ENCODE results near the gene MUC12.

MUC12 gene

DNA sequence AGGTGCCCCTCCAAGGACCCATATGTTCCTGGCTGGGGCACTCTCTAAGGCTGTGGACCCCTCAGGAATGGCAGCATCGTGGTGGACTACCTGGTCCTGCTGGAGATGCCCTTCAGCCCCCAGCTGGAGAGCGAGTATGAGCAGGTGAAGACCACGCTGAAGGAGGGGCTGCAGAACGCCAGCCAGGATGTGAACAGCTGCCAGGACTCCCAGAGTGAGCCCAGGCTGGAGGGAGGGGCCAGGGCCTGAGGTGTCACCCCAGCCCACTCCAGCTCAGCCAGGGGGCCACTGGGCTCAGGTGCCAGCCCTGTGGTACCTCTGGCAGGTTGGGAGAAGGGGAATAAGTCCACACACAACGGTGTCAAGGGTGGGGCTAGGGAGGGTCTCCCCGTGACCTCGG is 4.7 kb upstream of the MUC12 start:
- Histone ChIP-seq H3K4me3 (ENCODE audit: low read depth, low read length) (no peak overlapping the region), H3K27me3 (ENCODE audit: control insufficient read depth, insufficient read depth, low read length) (peaks cover 8% of the 10 kb centered on the region), H3K4me2 (ENCODE audit: low read length) (no peak overlapping the region)

GRCh38 chr7:100965045-100965722 is 4.2 kb upstream of the MUC12 start:
- H3K4me3 ChIP-seq (ENCODE audit: low read depth, low read length), result no peak overlapping the region
- no peaks in the 10 kb centered on the region for H3K4me1 ChIP-seq
- H3K4me2 ChIP-seq (ENCODE audit: low read length), result no peak overlapping the region
- TF ChIP-seq, protein P1, sequence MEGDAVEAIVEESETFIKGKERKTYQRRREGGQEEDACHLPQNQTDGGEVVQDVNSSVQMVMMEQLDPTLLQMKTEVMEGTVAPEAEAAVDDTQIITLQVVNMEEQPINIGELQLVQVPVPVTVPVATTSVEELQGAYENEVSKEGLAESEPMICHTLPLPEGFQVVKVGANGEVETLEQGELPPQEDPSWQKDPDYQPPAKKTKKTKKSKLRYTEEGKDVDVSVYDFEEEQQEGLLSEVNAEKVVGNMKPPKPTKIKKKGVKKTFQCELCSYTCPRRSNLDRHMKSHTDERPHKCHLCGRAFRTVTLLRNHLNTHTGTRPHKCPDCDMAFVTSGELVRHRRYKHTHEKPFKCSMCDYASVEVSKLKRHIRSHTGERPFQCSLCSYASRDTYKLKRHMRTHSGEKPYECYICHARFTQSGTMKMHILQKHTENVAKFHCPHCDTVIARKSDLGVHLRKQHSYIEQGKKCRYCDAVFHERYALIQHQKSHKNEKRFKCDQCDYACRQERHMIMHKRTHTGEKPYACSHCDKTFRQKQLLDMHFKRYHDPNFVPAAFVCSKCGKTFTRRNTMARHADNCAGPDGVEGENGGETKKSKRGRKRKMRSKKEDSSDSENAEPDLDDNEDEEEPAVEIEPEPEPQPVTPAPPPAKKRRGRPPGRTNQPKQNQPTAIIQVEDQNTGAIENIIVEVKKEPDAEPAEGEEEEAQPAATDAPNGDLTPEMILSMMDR (IDR thresholded peaks at IDR 0.05), result no peak
- no peaks in the 10 kb centered on the region for H3K79me2 ChIP-seq
- no peak overlapping the region for H3K27ac ChIP-seq
- no peaks in the 10 kb centered on the region for H3K36me3 ChIP-seq (ENCODE audit: control insufficient read depth, insufficient read depth, low read length)
- H3K27me3 ChIP-seq (ENCODE audit: control insufficient read depth, insufficient read depth, low read length), result peaks cover 8% of the 10 kb centered on the region
- H2AFZ ChIP-seq, result peak overlapping the region; percentile 66
- no peak overlapping the region for H3K9ac ChIP-seq
- H3K9me3 ChIP-seq (ENCODE audit: control insufficient read depth, low read length), result no peaks in the 10 kb centered on the region

More for the DNA sequence above, 4.7 kb upstream of the MUC12 start:
- H2AFZ ChIP-seq, result no peak overlapping the region
- TF ChIP-seq, protein P1 (IDR thresholded peaks at IDR 0.05), result no peak
- H3K9ac ChIP-seq, result no peak overlapping the region
- H3K27ac ChIP-seq, result no peak overlapping the region
- H3K9me3 ChIP-seq (ENCODE audit: control insufficient read depth, low read length), result no peaks in the 10 kb centered on the region
- no peaks in the 10 kb centered on the region for H3K36me3 ChIP-seq (ENCODE audit: control insufficient read depth, insufficient read depth, low read length)
- no peaks in the 10 kb centered on the region for H3K79me2 ChIP-seq
- no peaks in the 10 kb centered on the region for H3K4me1 ChIP-seq

DNA sequence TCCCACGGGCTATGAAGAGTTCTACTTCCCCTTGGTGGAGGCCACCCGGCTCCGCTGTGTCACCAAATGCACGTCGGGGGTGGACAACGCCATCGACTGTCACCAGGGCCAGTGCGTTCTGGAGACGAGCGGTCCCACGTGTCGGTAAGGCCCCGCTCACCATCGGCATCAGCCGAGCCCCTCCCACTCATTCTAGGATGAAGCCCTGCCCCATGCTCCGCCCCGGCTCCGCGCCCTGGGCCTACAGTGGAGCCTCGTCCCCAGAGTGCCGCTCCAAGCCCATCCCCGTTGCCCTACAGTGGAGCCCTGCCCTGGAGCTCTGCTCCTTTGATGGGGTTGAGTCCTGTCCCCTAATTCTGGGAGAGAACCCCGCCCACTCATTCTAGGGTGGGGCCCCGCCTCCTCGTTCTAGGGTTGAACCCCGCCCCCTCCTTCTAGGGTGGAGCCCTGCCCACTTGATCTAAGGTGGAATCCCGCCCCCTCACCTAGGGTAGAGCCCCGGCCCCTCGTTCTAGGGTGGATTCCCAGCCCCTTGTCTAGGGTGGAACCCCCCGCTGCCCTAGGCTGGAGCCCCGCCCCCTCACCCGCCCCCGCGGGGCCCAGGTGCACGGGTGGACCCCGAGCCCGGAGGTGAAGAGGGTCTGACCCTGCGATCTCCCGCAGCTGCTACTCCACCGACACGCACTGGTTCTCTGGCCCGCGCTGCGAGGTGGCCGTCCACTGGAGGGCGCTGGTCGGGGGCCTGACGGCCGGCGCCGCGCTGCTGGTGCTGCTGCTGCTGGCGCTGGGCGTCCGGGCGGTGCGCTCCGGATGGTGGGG is 3.4 kb upstream of the MUC12 start:
- peak overlapping the region; percentile 68 for H3K4me2 ChIP-seq (ENCODE audit: low read length)
- H2AFZ ChIP-seq, result peak overlapping the region; percentile 66
- no peak overlapping the region for H3K9ac ChIP-seq
- TF ChIP-seq, protein P1 (IDR thresholded peaks at IDR 0.05), result peak; percentile 67
- peak overlapping the region; percentile 4 for H3K4me3 ChIP-seq (ENCODE audit: low read depth, low read length)
- no peaks in the 10 kb centered on the region for H3K79me2 ChIP-seq
- peaks cover 8% of the 10 kb centered on the region for H3K27me3 ChIP-seq (ENCODE audit: control insufficient read depth, insufficient read depth, low read length)
- no peaks in the 10 kb centered on the region for H3K36me3 ChIP-seq (ENCODE audit: control insufficient read depth, insufficient read depth, low read length)
- H3K27ac ChIP-seq, result no peak overlapping the region
- H3K4me1 ChIP-seq, result no peaks in the 10 kb centered on the region
- no peaks in the 10 kb centered on the region for H3K9me3 ChIP-seq (ENCODE audit: control insufficient read depth, low read length)

DNA sequence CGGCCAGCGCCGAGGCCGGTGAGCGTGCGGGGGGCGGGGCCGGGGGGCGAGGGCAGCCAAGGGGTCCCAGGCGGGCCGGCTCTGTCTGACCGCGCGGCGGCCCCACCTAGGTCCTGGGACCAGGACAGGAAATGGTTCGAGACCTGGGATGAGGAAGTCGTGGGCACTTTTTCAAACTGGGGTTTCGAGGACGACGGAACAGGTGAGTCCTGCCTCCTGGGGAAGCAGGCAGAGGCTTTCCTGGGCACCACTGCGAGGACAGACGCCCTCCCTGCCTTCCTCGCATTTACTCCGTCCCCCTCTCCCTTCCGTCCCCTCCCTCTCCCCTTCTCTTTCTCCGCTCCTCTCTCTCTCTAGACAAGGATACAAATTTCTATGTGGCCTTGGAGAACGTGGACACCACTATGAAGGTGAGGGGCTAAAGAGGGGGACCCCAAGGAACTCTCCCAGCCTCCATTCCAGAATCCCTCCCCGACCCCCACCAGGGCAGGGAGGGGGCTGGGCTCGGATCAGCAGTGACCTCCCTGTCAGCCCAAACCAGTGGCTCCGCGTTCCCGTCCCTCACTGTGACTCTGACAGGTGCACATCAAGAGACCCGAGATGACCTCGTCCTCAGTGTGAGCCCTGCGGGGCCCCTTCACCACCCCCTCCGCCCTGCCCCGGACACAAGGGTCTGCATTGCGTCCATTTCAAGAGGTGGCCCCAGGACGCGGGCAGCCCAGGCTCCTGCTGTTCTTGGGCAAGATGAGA is 2.6 kb upstream of the MUC12 start:
- Histone ChIP-seq H3K4me1 (no peaks in the 10 kb centered on the region), H3K79me2 (no peaks in the 10 kb centered on the region), H3K9me3 (ENCODE audit: control insufficient read depth, low read length) (no peaks in the 10 kb centered on the region), H3K4me3 (ENCODE audit: low read depth, low read length) (no peak overlapping the region), H2AFZ (peak overlapping the region; percentile 53), H3K27ac (no peak overlapping the region), H3K4me2 (ENCODE audit: low read length) (peak overlapping the region; percentile 68), H3K9ac (no peak overlapping the region), H3K27me3 (ENCODE audit: control insufficient read depth, insufficient read depth, low read length) (peaks cover 8% of the 10 kb centered on the region), H3K36me3 (ENCODE audit: control insufficient read depth, insufficient read depth, low read length) (no peaks in the 10 kb centered on the region)
- TF ChIP-seq, protein P1 (IDR thresholded peaks at IDR 0.05), result no peak

Data from parathyroid adenoma (tissue), 2 donors.